ENCODE measurements around the gene UIMC1. TPM values are rescaled to one million over a fixed set of nuclear protein-coding genes. Genes with fewer than 3 reads are reported as not detected.

The UIMC1 gene
- total and polyA plus RNA-seq, 2 of the 13 experiments (the other 11 are each of a cell fraction or from before 2014, with no cell fraction given) = 18.9 to 32.7 TPM

GRCh38 chr5:176995122-176995490 is 11.5 kb downstream of the UIMC1 start (continued):
- TF ChIP-seq, protein P1, sequence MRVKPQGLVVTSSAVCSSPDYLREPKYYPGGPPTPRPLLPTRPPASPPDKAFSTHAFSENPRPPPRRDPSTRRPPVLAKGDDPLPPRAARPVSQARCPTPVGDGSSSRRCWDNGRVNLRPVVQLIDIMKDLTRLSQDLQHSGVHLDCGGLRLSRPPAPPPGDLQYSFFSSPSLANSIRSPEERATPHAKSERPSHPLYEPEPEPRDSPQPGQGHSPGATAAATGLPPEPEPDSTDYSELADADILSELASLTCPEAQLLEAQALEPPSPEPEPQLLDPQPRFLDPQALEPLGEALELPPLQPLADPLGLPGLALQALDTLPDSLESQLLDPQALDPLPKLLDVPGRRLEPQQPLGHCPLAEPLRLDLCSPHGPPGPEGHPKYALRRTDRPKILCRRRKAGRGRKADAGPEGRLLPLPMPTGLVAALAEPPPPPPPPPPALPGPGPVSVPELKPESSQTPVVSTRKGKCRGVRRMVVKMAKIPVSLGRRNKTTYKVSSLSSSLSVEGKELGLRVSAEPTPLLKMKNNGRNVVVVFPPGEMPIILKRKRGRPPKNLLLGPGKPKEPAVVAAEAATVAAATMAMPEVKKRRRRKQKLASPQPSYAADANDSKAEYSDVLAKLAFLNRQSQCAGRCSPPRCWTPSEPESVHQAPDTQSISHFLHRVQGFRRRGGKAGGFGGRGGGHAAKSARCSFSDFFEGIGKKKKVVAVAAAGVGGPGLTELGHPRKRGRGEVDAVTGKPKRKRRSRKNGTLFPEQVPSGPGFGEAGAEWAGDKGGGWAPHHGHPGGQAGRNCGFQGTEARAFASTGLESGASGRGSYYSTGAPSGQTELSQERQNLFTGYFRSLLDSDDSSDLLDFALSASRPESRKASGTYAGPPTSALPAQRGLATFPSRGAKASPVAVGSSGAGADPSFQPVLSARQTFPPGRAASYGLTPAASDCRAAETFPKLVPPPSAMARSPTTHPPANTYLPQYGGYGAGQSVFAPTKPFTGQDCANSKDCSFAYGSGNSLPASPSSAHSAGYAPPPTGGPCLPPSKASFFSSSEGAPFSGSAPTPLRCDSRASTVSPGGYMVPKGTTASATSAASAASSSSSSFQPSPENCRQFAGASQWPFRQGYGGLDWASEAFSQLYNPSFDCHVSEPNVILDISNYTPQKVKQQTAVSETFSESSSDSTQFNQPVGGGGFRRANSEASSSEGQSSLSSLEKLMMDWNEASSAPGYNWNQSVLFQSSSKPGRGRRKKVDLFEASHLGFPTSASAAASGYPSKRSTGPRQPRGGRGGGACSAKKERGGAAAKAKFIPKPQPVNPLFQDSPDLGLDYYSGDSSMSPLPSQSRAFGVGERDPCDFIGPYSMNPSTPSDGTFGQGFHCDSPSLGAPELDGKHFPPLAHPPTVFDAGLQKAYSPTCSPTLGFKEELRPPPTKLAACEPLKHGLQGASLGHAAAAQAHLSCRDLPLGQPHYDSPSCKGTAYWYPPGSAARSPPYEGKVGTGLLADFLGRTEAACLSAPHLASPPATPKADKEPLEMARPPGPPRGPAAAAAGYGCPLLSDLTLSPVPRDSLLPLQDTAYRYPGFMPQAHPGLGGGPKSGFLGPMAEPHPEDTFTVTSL (CRISPR knock-in tag; IDR thresholded peaks at IDR 0.05; ENCODE audit: borderline replicate concordance) = no peak
- TF ChIP-seq JUND (CRISPR knock-in tag; IDR thresholded peaks at IDR 0.05) = no peak
- TF ChIP-seq ZNF34 (CRISPR knock-in tag; IDR thresholded peaks at IDR 0.05; ENCODE audit: borderline replicate concordance) = no peak
- TF ChIP-seq GLI4 (CRISPR knock-in tag; IDR thresholded peaks at IDR 0.05; ENCODE audit: borderline replicate concordance) = no peak
- TF ChIP-seq ZNF275 (CRISPR knock-in tag; IDR thresholded peaks at IDR 0.05; ENCODE audit: borderline replicate concordance) = no peak
- TF ChIP-seq E2F1 (CRISPR knock-in tag; IDR thresholded peaks at IDR 0.05) = no peak
